NCI-H146 treated with DMSO at 0.1 percent for 48 hours (cell line): ENCODE results near the gene WFDC5.
"Not testable (repeated sequence)": the region's sequence is repeated elsewhere in the genome, so short reads cannot be mapped to it uniquely, and the experiment has no call there.

Source experiments
- DNase-seq: peaks from one replicate; lab custom pipeline; 2025; ENCODE audit not compliant: unreplicated experiment; lab: John Stamatoyannopoulos, UW

Gene WFDC5, protein sequence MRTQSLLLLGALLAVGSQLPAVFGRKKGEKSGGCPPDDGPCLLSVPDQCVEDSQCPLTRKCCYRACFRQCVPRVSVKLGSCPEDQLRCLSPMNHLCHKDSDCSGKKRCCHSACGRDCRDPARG

DNA sequence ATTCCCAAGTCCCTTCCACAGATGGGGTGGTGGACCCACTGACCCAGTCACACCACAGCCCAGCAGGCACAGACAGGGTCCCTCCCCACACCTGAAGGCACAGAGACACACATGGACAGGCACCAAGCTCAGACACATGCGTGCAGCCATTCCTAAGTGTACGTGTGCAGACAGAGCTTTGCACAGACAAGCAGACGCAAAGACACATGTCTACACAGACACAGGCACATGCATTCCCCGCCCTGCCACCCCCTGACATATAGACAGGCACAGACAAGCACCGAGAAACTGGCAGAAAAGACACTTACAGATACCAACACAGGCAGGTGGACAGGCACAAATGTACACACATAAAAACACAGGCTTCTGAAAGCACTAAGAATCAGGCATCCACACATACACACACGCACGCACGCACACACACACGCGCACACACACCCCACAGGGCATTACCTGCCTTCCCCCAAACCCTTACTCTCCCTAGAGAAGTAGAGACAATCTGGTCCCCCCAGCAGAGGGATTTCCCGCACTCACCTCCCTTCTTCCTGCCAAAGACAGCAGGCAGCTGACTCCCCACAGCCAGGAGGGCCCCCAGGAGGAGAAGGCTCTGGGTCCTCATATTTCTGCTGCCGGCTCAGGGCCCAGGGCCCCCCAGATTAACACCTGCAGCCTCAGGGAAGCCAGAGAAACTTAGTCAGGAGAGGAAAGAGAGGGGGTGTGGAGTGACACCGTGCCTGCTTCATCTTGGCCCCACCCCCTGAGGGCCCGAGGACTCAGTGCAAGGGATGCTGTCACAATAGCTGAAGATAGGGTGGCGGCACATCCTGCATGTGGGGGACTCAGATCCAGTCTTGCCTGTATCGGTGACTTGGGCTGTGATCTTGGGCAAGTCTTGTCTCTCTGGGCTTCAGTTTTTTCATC, at the start of gene WFDC5:
WFDC5 (minus strand) TSS at position 710 of the 921 bp plus-strand sequence; CDS start at position 619, 91 bp downstream.
- DNase-seq: no peak

DNA sequence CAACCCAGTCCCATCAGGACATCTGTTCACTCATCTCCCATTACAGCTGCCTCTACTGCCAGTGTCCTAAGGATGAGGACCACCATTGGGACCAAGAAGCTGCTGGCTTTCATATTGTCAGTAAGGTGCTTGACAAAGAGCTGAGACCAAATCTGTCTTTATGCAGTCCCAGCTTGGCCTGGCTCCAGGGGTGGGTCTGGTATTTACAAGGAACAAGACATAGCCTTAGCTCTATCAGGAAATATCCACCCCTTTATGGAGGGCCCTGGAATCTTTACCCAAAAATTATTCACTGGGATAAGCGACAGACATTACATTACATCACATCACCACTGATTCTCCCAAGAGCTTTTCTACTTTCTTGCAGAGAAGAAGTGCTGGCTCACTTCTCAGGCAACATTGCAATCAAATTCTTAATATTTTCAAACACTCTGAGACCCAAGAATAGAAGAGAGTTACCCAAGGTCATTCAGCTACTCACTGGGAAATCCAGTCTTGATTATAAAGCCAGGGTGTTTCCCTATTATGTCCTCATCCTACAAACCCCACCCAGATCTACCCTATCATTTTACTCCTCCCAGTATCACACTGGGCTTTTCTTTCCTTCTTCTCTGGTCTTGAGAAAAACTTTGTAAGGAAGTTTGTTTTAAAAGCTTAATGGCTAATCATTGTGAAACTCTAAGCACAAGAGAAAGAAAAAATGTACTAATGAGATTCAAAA, 48.3 kb upstream of the WFDC5 start:
- no peak for DNase-seq

DNA sequence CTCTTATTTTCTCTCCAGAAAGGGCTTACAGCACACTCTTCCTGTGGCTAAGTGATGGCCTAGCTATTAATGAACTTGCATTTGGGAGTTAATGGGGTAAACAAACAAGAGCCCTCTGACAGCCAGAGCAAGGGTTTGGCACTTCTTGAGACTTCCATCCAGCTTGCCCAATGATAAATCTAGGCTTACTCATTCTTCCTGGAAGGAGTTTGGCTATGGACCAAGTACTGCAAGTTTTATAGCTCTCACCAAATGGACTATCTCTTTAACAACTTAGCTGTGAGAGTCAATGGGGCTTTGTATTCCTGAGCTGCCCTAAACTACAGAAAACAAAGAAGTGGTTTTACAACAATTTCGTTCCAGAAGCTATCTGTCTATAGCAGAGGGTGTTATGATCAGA, 43.0 kb upstream of the WFDC5 start:
- no peak for DNase-seq

DNA sequence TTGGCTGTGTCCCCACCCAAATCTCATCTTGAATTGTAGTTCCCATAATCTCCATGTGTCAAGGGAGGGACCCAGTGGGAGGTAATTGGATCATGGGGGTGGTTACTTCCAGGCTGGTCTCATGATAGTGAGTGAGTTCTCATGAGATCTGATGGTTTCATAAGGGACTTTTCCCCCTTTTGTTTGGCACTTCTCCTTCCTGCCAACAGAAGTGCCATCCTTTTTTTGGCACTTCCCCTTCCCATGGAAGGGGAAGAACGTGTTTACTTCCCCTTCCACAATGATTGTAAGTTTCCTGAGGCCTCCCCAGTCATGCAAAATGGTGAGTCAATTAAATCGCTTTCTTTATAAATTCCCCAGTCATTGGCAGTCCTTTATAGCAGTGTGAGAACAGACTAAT, 41.7 kb upstream of the WFDC5 start:
- DNase-seq: no peak

DNA sequence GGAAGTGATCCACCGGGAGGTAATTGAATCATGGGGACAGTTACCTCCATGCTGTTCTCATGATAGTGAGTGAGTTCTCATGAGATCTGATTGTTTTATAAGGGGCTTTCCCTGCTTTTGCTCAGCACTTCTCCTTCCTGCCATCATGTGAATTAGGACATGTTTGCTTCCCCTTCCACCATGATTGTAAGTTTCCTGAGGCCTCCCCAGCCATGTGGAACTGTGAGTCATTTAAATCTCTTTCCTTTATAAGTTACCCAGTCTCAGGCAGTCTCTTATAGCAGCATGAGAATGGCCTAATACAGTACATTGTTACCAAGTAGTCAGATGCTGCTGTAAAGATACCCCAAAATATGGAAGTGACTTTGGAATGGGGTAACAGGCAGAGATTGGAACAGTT, 39.8 kb upstream of the WFDC5 start:
- not testable (repeated sequence) for DNase-seq

DNA sequence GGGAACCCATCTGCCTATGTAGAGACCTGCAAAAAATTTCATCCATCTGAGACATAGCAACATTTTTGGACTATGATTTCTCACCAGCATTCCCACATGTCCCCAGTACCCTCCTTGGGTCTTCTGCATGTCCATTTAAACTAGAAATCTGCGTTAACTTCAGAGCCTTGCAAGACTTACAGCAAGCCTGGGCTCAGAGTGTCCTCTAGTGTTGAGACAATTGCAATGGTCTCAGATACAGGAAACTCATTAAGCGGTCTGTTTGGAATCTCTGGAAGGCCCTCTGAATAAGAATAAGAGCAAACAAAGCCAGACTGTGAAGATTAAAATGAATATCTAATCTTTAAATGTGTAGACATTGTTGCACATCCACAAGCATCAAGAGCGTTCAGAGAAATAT, 39.2 kb upstream of the WFDC5 start:
- no peak for DNase-seq

DNA sequence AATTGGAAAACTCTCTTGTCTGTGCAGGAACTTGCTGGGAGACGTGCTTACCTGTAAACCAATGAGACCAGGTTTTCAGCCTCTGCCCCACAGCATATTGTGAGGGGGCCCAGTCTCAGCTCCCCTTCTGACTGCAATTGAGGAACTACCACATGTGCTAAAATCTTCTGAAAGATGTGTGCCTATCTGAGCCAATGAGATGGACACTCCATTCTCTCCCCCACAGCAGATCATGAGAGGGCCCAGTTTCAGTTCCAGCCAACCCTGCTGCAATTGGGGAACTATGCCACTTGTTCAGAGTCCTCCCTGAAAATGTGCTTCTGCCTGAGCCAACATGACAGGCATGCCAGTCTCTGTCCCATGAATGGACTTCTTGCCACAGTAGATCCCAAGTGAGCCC, 38.8 kb upstream of the WFDC5 start:
- no peak for DNase-seq

DNA sequence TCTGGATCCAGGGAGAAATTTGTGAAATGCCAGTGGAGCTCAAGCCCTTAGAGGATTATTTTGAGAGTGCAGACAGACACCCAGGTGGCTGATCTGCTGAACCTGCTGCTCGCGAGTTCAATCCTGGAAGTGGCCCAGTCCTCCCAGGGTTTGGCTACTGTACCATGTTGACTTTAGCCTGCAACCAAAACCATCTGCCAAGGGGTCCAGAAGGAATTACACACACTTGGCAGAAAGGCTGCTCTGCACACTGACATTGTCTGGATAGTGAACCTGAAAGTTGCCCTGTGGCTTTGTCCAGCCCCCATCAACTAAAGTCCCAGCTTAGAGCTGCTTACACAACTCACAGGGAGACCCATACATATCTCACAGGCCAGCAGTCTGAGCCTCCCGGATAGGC, 38.2 kb upstream of the WFDC5 start:
- no peak for DNase-seq

DNA sequence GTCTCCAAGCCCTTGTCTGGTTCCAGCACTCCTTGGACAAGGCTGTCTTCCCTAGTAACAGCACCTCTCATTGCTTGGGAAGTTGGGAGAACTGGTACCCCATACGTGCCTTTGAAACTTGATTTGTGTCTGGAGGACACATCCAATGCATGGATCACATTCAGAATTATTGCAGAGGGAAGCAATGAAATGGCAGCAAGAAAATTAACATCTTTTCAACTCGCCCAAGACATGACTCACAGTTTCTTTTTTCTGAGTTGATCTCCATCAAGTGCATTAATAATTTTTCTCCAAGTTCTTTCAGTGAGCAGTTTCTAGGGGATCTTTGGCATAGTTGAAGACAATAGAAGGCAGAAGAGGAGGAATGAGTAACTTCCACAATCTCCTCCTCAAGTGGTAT, 37.4 kb upstream of the WFDC5 start:
- DNase-seq: no peak

DNA sequence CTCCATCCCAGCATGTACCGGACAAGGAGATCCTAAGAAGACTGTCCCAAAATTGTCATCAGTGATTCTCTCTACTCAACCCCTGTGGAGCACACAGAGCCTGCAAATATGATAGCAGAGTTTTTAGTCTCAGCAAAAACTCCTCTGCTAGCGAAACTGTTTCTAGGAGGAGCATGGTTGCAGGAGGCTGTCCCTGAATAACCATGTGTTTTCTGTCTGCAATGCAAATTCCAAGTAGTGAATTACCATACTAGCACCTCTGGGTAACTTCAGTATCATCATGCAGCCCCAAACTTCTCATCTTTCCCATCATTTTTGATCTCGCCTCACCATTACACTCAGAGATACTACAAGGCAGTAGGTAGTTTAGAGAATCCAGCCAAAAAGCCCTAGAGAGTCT, 34.1 kb upstream of the WFDC5 start:
- DNase-seq: no peak

DNA sequence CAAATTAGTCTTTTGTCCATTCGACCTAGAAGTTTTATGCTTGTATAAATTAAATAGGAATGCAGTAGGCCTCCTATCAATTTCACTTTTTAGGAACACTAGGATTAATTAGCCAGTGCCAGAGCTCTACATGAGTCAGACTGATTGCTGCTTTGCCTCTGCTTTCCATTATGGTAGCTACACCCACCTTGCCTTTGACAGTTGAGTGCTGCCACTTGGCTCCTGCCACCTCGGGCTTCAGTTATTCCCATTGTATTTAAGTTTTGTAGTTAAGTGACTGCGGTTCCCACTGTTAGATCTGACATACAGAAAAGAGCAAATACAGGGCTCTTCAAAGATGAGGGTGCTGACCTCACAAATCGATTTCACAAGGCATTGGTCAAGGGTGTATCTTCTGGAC, 25.9 kb upstream of the WFDC5 start:
- DNase-seq: no peak

DNA sequence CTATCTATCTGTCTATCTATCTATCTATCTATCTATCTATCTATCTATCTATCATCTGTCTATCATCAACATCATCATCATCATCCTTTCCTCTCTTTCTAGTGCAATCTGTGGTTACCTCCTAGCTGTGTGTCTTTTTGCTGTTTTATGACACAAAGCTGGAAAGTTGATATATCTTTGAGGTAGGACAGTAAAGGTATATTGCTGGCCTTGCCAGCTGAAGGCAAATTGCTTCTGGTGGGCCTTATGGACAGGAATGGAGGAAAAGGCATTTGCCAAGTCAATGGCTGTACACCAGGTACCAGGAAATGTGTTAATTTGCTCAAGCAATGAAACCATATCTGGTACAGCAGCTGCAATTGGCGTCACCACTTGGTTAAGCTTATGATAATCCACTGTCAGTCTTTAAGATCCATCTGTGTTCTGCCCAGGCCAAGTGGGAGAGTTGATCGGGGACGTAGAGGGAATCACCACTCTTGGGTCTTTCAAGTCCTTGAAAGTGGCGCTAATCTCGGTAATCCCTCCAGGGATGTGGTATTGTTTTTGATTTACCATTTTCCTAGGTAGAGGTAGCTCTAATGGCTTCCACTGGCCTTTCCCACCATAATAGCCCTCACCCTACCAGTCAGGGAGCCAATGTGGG, 24.9 kb upstream of the WFDC5 start:
- DNase-seq: not testable (repeated sequence)

DNA sequence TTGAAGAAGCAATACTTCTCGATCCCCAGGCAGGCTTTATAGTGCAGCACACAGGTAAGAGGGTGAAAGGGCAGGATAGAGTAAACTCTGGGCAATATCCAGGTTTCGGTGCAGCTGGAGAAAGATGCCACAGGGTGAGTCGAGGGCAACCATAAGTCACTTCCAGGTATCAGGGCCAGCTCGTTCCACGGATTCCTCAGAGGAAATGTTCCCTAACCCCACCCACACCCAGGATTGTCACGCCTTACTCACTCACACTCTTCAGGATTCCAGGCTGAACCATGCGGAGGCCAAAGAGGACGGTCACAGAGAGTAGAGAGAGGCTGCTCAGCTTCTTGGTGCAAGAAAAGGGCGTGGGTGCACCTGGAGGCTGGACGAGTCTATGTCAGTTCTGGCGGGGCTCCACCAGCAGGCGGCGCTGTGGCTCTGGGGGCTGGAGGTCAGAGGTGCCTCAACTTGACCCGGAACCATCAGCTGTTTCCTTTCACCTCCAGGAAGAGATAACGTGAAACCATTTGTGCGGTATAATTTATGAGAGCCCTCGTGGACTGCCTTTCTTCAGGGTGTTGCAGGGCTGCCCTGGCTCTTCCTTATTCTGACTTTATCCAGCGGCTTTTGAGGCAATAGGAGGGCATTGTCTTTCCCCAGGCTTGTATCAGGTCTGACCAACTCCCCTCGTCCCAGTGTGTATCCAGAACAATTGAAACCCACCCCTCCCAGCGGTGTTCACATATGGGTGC, 23.8 kb upstream of the WFDC5 start:
- DNase-seq: no peak

DNA sequence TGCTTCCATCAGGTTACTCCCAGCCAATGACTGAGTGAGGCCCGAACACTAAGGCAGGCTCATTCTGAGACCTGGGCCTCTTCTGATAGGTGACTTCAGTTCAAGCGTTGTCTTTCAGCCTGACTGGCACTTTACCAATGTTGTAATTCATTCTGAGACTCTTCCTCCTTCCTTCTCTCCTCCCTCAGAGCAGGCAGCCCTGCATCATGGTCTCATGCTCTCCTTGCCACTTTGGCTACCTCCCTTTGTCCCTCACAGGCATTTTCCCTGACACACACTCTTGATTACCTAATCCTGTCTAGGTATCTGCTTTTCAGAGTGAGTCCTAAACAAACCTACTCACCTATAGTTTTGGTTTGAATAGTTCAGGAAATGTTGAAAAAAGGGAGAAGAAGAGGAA, 21.9 kb upstream of the WFDC5 start:
- no peak for DNase-seq

DNA sequence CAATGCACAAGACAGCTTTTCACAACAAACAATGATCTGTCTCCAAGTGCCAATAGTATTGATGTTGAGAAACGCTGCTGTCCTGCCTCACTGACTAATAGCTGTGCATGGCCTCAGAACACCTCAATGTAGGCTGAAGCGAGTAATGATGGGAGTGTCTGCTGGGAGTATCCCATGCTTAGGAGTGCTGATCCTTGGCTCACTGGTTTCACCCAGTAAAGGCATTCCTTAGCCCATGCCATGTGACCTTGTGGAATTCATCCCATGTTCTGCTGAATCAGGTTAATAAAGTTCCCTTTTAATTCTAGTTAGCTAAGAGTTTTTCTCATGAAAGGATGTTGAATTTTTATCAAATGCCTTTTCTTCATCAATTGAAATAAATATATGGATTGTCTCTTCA, 13.1 kb upstream of the WFDC5 start:
- DNase-seq: no peak

DNA sequence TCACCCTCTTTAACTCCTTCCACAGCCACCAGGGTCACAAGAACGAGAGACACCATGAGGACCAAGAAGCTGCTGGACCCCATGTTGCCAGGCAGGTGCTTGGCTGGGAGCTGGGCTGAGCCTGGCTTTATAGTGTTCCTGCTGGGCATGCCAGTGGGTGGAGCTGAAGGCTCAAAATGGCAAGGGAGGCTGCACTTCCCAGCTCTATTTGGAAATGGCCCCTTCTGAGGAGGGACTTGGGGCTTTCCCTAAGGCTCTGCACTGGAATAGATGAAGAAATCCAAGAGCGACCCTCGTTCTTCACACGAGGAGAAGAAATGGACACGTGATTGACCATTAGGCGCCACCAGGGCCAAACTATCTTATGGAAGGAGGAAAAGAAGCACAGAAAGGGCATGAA, 9.4 kb upstream of the WFDC5 start, which contains the start of gene WFDC12:
WFDC12 (minus strand) TSS at position 101 of the 400 bp plus-strand sequence; CDS start at position 83, 18 bp downstream.
- no peak for DNase-seq

DNA sequence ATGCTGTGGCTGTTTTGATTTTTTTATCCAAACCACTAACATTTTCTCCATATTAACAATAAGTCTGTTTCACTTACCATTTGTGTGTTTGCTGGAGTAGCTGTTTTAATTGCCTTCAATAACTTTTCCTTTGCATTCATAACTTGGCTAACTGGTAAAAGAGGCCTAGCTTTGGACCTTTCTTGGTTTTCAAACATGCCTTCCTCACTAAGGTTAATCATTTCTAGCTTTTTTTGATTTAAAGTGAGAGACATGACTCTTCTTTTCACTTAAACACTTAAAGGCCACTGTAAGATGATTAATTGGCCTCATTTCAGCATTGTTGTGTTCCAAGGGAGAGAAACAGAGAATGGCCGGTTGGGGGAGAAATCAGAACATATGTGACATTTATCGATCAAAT, 6.4 kb upstream of the WFDC5 start:
- DNase-seq: no peak

DNA sequence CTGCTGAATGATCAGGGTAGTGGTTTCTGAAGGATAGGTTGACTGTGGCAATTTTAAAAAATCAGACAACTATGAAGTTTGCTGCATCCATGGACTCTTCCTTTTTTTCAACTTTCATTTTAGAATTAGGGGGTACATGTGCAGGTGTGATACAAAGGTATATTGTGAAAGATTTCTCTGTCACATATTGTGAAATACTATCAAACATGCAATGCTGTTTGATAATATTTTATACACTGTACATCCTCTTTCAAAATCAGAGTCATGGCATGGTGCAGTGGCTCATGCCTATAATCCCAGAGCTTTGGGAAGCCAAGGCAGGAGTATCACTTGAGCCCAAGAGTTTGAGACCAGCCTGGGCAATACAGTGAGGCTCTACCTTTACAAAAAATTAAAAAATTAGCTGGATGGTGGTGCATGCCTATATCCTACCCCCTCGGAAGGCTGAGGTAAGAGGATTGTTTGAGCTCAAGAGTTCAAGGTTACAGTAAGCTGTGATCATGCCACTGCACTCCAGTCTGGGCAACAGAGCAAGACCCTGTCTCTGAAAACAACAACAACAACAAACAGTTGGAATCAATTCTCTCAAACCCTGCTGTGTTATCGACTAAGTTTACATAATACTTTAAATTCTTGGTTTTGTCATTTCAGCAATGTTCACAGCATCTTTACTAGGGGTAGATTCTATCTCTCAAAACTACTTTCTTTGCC, 4.7 kb upstream of the WFDC5 start:
- DNase-seq: no peak

DNA sequence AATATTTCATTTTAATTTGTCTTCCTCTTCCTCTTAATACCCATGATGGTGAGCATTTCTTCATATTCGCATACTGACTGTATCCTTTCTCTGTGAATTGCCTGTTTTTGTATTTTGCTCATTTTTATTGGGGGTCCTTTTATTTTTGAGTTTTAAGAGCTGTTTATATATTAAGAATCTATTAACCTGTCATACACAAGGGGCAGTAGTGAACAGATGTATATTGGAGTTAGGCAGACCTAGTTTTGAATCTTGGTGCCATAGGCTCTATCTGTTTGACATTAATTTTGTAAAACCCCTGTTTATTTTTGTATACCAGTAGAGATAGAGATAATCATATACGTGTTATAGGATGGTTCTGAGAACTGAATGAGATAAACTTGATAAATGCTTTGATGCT, 3.1 kb upstream of the WFDC5 start:
- no peak for DNase-seq

DNA sequence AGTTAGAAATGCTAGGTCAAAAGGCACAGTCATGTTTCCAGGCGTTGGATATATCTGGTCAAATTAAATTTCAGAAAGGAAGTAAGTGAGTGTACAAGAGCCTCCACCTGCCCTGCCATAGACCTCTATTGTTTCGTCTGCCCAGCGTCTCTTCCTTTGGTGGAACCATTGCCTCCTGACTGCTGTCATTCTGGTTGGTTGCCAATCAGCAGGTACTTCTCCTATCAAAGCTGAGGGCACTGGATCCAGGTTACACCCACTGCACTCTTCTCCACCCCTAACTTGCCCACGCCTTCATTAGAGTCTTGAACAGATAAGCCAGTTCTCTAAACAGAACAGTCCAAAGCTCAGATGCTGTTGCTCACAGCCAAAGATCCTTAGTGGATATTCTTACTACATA, 2.6 kb upstream of the WFDC5 start:
- DNase-seq: no peak
